ENCODE measurements around the gene CEACAM7.

DNA sequence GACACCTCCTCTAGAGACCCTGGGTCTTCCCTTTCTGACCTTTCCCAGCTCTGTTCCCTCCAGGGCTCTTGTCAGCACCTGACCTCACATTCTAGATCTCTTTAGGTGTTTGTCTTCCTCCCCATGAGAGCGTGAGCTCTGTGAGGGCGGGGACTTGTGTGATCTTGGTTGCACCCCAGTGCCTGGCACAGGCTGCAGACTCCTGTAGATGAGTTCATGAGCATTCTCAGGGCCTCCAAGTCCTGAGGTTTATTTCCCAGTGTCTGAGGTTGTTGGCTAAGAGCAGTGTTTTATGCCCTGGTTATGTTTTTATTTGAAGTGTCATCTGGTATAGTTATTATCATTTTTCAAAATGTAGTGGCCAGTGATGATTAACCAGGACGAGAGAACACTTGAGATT, 61.8 kb downstream of the CEACAM7 start:
- TF ChIP-seq CTCF (conservative IDR thresholded peaks at IDR 0.05): no peak
- no peak for TF ChIP-seq EZH2 (IDR thresholded peaks at IDR 0.05; ENCODE audit: low read depth)
